NCI-H510A (cell line): Measurements from ENCODE around the gene CFAP74.
A peak's percentile ranks its signal among the peaks of the same experiment; 100 is the strongest.

Experiments
- DNase-seq: peaks from one replicate; lab custom pipeline; 2025; lab: John Stamatoyannopoulos, UW

CFAP74 gene

DNA sequence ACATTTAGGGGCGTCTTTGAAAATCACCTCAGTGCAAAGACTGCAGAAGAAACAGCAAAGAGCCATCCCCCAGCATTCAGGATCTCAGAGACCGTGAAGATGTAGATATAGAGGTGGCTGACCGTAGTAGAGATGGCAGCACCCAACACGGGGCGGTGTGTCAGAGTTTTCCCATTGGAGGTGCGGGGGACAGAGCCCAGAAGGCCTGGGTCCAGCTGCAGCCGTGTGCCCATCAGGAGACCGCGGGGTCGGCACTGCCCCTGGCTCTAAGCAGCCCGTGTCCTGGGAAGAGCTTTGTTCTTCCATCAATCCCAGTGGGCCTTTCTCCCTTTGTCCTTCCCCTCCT is 16.7 kb upstream of the CFAP74 start:
- DNase-seq, result no peak

DNA sequence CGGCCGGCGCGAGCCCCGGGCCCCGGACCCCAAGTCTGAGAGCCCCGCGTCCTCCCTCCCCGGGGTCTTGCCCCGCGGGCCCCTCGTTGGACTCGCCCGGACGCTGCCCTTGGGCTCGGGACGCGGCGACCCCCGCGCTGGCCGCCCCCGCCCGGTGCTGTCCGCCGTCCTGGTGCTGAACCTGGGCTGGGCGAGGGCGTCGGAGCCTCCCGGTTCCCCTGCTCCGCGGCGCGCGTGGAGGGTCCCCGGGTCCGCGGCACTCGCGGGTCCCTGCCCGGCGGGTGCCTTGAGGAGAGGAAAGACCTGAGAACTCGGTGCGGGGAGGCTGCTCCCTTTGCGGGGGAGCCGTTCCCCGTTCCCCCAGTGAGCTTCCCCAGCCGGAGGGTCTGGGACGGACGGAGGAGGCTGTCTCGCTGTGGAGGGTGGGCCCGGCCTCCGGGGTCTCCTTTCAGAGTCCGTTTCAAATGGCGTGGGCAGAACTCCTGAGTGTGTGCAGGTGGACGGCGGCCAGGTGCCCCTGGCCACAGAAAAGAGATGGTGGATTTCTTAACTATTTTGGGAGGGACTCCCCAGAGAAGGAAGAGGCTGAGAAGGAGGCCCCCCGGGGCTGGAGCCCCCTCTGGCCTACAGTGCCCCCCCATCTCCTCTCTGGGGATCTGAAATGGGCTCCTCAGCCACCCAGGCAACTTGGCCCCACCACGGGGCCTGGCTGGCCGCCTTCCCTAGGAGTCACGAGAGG is 16.2 kb upstream of the CFAP74 start:
- no peak for DNase-seq

DNA sequence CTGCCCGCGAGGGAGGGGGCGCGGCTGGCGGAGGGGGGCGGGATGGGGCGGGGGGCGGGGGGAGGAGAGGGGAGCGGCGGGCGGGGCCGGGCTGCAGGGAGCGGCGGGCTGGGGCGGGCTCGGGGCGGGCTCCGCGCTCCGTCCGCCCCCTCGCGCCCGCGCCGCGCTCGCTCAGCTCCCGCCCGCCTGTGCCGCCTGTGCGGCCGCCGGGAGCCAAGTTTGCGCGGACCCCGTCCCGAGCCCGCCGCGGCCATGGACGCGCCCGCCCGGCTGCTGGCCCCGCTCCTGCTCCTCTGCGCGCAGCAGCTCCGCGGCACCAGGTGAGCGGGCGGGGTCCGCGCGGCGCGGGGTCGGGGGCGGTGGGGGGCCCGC is 15.6 kb upstream of the CFAP74 start, which contains the start of gene GABRD:
TSS of gene GABRD (plus strand) at position 174 of the 372 bp plus-strand sequence. CDS start at position 253, 79 bp downstream.
- DNase-seq, result peak; percentile 24

DNA sequence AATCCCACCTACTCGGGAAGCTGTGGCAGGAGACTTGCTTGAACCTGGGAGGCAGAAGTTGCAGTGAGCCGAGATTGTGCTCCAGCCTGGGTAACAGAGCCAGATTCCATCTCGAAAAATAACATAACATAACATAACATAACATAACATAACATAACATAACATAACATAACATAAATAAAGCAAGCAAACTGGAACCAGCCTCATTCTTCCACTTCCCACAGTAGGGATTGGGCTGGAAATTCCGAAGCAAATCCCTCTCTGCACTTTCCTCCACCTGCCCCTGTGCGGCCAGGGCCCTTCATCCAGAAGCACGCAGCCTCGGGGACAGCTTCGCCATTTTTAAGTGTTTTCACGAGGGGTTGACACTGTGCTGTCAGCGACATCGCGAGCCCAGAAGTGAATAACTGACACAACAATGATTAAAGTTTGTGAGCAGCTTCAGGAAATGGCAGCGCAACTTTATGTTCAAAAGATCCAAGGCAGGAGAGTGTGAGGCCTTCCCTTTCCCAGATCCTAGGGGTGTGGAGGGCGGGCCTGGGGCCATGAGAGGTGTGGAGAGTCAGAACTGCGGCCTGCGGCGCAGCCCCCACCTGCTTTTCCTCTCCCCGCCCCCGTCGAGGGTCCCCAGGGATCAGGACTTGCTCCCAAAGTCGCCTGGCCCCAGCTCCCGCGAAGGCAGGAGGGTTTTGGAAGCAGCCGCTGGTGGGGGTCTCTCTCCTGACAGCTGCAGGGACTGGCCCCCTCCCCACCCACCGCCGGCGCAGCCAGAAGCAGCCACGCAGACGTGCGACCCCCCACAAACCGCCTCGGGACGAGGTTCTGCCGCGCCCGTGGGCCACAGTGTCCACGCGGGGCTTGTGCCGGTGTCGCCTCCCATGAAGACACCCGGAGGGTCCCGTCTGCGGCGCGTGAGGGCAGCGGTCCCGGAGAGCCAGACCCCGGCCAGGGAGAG is 14.9 kb upstream of the CFAP74 start:
- DNase-seq, result no peak

DNA sequence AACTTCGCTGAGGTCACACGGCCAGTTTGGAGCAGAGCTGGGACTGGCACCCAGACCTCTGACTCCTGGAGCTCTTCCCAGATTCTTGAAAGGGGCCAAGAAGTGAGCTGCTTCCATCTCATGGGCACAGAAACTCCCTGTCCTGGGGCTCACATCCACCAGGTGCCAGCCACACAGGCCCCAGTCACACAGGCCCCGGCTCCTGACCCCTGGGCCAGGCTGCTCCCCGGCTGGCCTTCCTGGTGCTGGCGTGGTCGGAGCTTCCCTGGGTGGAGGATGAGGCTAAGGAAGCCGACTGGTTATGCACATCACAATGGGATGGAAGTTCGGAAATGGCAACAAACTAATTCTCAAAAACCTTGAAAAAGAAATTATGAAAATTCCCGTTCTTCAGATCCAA is 12.5 kb upstream of the CFAP74 start:
- DNase-seq, result no peak

DNA sequence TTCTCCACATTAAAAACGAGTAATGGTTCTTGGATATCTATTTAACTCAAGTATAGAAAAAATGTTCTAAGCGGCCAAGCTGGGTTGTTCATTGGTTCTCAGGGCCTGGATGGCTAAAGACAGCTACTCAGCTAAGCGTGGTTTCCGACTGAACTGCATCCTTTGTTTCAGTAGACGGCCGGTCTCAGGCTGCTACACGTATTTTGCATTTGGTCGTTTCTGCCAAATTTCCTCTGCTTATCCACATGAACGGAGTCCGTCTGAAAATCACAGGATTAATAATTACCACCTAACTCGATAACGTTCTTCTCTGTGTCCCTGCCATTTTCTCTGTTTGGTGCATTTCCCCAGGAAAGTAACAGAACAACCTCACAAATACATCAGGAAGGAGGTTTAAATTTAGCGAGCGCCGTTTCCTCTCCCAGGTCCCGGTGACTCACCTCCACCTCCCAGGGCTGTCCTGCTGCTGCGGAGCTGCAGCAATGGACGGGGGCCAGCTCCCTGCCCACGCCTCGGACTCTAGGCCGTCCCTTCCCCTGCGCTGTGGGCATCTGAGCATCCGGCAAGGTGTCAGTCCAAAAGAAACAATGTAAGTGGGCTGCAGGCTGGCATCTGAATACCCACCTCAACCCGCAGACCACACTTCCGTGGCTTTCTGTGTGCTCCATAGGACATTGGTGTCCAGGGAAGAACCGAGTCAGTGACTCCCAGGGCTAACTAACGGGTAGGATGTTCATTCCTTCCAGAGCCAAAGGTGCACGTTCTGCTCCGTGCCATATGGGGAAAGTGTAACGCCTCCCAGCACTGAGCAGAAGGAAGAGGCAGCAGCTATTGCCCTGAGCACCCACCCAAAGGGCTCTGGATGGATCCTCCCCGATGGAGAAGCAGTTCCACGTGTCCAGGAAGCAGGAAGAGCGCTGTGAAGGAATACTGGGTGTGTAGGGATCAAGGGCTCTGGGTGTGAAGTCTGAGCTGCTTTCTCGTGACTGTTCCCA is 11.5 kb upstream of the CFAP74 start:
- no peak for DNase-seq

DNA sequence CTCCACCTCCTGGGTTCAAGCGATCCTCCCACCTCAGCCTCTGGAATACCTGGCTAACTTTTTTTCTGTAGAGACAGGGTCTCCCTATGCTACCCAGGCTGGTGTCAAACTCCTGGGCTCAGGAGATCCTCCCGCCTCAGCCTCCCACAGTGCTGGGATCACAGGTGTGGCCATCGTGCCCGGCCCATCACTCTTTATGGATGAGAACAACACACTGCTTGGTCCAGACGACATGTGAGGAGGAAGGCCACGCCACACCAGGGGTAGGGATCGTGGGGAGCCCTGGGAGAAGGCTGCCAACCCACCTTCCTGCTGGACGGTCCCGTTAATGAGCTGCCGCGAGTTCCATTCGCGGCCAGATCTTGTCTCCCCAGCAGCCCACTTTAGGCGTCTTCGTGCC is 10.6 kb upstream of the CFAP74 start:
- no peak for DNase-seq

DNA sequence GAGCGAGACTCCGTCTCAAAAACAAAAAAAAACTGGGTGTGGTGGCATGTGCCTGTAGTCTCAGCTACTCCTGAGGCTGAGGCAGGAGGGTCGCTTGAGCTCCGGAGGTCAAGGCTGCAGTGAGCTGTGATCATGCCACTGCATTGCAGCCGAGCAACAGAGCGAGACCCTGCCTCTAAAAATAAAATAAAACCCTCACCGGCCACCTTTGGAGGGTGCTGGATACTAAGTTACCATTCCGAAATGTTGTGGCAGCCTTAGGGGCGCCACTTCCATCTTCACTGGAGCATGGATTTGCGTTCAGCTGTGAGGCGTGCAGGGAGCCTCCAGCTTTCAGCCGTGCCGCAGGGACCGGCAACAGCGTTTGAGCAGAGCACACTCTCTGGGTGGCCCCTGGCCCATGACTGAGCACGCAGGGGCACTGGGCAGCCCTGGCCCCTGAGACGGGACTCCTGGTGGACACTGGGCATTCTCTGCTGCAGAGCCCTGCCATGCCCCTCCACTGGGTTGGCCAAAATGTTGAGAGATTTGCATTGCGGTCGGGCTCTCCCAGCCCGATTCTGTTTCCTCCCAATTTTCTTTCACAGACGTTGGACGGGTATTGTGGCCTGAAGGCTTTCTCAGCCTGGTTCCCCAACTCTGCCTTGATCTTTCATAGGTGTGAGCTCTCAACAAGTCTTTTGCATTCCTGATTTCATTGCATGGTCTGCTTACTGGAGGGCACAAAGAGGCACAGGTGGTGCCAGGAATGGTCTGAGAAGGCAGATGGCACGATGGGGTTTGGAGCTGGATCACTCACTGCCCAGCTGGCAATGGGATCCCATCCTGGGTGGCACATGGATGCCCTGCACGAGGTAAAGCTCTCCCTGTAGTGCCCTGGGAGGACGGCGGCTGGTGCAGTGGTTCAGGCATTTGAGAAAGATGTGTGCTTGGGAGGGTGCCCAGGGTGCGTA is 5.8 kb upstream of the CFAP74 start:
- no peak for DNase-seq

DNA sequence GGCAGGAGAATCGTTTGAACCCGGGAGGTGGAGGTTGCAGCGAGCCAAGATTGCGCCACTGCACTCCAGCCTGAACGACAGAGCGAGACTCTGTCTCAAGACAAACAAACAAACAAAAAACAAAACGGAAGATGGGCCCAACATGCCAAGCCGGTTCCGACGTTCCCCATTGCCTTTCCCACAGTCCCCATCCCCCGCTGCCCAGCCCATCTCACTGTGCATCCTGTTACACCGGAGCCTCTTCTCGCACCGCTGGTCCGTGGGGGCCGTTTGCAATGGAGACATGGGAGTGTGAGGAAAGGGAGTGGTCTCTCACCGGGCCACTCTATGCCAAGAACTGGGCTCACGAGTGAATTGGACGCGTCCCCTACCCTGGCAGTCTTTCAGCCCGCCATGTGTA is 1.3 kb upstream of the CFAP74 start:
- no peak for DNase-seq

DNA sequence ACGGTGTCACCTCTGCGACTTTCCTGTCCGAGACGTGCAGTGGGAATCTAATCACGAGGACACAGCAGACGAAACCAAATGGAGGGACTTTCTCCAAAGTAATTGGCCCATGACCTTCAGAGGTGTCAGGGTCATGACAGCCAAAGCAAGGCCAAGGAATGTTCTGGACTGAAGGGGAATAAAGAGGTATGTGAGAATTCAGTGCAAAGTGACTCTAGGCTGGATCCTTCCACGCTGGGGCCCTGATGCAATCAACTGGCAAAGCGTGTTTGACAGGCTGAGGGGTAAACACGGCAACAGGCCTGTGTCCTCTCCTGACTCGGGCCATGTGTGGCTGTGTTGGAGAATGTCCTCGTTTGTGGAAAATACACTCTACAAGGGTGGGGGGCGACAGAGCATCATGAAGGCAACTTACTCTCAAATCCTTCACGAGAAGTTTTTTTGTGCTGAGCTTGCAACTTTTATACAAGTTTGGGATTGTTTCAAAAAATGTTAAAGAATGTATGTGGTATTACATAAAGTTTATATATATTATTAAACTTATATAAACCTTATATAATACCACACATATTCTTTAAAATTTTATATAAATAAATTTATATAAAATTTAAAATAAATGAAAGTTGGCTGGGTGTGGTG is 1.7 kb downstream of the CFAP74 start:
- no peak for DNase-seq

DNA sequence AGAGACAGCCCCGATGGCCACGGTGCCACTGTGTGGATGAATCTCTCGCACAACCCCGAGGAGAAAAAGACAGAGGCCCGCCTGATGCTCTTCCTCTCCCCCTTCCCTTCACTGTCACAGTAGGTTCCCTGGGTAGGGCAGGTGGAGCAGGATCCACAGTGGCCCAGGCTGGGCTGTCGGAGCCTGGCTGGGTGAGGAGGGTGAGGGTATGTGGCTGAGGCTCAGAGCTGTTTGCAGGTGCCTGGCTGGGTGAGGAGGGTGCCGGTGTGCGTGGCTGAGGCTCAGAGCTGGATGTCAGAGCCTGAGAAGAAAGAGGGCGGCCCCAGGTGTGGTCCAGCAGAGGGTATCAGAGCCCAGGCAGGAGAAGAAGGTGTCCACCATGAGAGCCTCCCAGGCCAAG is 2.7 kb downstream of the CFAP74 start:
- DNase-seq, result no peak

DNA sequence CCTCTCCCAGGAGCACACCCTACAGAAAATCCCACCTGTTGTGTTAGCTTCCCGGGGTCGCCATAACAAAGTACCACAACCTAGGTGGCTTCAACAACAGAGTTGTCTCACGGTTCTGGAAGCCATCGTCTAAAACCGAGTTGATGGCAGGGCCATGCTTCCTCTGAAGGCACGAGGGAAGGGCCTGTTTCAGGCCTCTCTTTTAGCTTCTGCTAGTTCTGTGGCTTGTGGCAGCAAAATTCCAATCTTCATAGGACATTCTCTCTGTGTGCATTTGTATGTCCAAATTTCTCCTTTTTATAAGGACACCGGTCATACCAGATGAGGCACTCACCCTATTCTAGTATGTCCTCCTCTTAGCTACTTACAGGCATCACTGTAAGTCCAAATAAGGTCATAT is 3.2 kb downstream of the CFAP74 start:
- DNase-seq, result no peak

DNA sequence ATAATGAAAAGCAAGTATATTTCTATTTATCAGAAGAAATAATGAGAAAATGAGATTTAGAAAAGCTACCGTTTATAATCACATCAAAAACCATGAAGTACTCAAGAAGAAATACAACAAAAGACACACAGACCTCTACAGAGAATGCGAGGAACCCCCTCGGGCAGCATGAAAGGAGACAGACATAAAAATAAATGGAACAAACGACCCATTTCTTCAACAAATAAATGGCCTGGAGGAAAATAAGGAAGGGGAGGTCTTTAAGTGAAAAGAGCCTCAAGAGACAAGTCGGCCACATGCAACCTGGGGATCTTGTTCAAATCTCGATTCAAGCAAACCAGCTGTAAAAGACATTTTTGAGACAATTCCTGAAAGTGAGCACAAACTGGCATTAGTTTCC is 6.0 kb downstream of the CFAP74 start:
- no peak for DNase-seq

DNA sequence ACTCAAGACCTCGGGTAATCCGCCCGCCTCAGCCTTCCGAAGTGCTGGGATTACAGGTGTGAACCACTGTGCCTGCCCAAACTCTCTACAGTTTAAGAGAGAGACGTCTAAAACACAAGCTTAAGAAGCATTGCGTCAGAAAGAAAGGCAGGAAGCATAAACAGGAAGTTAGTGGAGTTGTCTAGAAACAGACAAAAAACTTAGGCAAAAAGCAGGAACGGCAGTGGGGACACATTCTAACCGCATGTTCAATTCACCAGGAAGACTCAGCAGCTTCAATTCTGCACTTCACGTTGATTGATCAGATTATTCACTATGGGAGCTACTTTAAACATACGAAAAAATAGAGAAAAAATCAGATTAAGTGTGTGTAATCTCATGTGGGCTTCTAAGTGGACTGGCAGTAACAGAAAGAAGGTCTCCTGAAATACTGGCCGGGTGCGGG is 7.4 kb downstream of the CFAP74 start:
- DNase-seq, result no peak

DNA sequence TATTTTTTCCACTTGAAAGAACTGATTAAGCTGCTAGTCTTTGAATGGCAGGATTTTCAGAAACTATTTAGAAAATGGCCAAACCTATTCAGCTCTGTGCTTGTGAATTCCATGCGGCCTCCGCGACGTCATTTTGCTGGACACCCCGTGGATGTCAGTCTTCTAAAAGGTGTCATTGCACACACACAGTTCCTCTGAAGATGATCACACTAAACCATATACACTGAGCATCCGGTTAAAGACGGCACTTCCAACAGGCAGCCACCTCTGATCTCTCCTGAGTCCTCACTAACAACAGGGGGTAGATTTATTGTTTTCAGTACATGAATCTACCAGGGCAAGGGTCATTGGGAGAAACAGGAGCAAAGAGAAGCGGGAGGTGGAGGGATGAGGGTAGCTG is 9.1 kb downstream of the CFAP74 start:
- no peak for DNase-seq

DNA sequence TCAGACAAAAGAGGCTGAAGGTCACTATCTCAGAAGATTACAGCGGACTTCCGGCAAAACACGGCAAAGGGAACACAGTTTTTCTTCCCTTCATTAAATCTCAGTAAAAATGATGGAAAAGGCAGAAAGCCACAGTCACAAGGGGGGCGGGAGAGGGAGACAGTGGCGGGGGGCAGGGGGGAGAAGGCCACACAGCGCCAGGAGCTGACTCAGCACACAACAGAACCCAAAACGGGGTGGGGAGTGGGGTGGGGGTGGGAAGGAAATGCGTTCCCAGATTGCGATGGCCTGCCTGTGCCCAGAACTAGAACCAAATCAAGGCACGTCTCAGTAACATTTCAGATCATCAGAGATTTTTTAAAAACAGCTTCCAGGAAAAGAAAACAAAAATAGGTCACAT is 13.4 kb downstream of the CFAP74 start:
- DNase-seq, result no peak

DNA sequence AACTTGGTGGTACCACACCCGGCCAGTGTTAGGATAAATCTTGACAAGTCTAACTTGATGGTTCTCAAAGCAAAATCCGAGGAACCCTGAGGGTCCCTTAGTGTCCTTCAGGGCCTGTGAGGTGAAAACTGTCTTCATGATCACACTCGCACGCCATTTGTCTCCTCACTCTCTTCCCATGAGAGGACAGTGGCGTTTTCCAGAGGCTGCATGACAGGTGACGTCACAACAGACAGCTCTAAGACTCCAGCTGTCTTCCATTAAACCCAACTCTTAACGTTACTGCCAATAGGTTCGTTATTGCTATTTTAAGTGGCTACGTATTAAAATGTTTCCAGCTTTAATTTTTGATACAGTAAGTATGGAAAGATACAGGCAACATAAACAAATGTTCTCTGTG is 13.8 kb downstream of the CFAP74 start:
- DNase-seq, result no peak

DNA sequence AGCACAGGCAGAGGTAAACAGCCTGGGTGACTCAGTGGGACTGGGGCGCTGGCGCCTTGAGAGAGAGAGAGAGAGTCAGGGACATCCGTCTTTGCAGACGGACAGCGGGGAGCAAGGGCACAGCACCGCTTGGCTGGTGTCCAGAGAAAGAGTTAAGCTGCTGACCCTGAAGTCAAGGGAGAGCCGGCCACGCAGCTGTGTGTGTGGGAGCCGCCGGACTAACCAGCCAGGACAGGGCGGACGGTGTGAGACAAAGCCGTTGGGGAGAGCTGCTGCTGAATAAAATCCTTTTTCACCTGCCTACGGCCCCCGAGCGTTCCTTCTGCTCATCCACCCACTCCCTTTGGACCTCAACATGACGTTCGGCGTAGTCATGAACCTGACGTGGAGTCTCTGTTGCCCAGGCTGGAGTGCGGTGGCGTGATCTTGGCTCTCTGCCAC is 14.5 kb downstream of the CFAP74 start:
- no peak for DNase-seq

DNA sequence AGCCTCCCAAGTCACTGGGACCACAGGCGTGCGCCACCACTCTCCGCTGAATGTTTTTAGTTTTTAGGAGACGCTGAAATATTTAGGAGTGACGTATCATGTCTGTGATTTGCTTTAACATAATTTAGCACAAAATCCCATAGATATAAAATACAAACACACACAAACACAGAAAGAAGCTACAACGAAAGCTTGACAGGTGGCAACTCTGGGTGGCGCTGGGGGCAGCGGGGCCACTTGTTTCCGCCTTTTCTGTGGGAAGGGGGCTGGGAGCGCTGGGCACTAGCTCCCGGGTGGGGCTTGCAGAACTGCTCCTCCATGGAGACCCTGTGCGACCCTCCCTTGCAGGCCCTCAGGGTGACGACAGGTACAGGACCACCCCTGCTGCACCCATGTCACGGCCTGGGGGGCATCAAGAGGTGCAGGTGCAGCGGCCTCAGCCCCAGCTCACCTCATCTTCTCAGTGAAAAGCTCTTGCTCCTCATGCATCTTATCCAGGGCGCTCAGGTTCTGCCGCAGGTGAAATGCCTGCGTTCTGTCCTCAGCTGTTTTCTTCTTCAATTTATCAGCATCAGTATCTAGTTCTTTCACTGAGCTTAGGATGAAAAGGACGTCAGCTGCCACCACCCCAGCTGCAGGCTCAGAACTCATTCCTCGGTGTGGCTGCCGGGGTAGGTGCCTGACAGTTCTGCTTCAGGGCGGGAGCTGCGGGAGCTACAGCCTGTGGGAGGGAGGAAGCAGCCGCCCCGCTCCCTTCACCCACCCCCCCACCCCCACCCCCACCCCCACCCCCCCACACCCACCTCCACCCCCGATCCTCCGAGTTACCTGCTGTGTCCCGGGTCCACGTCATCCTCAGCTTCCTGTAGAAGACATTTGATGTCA is 15.3 kb downstream of the CFAP74 start:
- DNase-seq, result no peak
